HG02885 (cell line): ENCODE results near the gene TBC1D22A.
"Not testable (repeated sequence)": the region's sequence is repeated elsewhere in the genome, so short reads cannot be mapped to it uniquely, and the experiment has no call there.

ENCODE experiments used
- ATAC-seq: cut with Tn5 transposase; IDR thresholded peaks from one replicate; pipeline ENCODE4 v1.9.1; 2021; ENCODE audit warnings: mild to moderate bottlenecking; ENCODE audit not compliant: unreplicated experiment, poor library complexity

Gene TBC1D22A

DNA sequence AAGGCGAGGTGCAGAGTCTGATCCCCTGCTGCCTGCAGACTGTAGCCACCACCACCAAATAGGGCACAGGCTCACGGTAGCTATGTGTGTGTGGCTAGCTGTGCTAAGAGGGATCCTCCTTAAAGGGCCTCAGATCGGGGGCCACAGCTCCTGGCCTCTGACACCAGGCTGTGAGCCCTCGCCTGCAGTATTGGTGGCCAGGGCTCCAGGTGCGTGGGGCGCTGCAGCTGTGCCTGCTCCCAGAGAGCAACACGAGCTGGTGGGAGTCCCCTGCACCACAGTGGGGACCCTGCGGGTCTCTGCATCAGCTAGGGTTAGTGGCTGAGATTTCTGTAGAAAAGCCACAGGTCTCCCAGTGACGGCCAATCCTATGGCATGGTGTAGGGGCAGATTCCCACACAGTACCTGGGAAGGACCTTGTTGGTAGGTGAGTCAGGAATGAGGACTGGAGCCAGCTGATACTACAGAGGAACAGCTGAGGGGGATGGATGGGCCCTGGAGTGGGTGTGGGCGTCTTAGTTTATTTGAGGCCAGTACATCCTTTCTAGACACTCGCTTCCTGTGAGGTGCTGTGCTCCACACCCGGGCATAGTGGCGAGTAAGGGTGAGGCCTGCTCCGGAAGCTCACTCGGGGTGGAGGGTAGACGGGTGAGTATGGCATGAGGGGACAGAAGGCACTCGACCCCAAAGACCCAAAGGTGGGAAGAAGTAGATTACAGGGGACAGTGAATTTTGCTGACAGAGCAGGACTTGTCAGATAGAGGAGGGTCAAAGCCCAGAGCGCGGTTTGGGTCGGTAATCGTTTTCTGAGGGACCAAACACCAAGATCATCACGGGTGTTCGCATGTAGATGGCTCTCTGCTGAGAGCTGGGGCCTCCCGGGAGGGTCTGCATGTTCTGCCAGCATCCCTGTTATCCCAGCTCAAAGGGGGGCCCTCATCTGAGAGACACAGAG is 212.5 kb downstream of the TBC1D22A start:
- ATAC-seq, result no peak

DNA sequence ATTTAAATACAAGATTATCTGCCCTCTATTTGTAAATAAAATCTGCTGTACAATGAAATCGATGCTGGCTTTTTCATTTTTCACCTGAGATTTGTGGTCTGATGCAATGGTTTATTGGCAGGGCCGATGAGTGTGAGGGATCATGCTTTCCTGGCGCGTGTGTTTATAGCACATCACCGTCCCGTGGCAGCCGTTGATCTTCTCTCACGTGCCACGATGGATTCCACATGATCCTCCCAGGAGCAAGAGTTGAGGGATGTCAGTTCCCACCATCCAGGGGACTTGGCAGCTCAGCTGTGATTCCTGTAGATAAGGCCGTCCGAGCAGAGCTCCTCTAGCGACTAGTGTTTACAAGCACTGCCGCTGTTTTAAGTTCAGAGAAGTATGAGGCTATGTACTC is 213.7 kb downstream of the TBC1D22A start:
- no peak for ATAC-seq

DNA sequence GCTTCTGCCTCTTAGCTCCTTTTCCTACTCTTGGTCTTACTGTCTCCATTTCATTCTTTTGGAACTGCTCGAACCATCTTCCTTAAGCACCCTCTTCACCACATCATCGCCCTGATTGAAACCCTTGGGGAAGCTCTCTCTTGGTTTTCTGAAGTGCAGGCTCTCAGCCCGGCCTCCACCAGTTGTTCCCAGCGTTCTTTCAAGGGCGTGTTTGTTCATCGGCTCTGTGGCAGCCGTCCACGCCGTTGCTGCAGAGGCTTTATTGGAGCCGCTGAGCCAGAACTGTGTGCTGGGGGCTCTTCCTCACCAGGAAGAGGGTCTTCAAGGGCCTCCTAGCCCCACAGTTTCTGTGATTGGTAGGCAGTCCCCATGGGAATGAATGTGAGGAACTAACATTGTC is 214.1 kb downstream of the TBC1D22A start:
- no peak for ATAC-seq

DNA sequence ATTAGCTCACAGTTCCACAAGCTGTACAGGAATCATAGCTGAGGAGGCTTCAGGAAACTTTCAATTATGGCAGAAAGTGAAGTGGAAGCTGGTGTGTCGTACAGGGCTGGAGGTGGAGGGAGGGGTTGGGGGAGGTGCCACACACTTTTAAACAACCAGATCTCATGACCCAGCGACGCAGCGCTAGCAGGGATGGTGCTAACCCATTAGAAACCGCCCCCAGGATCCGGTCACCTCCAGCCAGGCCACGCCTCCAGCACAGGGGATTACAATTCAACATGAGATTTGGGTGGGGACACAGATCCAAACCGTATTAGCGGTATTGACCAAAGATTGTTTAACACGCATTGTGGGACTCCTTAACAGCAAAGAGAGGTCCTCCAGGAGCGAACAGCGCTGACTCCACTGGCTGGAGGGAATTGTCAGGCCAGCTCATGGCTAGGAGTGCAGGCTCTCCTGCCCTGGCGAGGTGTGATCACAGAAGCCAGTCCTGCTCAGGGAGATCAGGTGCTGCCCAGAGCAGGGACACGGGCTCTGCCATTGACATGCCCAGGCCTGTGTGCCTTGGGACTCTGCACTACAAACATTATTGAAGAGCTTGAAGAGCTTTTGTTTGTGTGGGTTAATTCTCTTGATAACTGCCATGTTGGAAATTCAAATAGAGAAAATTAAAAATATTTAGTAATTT is 215.3 kb downstream of the TBC1D22A start:
- ATAC-seq, result no peak

DNA sequence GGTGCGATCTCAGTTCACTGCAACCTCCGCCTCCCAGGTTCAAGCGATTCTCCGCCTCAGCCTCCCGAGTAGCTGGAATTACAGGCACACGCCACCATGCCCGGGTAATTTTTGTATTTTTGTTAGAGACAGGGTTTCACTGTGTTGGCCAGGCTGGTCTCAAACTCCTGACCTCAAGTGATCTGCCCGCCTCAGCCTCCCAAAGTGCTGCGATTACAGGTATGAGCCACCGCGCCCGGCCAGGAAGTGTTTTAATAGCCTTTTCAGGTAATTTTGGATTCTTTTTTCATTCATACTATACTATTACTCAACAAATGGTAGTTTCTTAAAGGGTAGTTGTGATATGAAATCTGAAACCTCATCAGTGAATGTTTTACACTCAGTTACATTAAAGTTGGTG is 216.2 kb downstream of the TBC1D22A start:
- ATAC-seq, result not testable (repeated sequence)

DNA sequence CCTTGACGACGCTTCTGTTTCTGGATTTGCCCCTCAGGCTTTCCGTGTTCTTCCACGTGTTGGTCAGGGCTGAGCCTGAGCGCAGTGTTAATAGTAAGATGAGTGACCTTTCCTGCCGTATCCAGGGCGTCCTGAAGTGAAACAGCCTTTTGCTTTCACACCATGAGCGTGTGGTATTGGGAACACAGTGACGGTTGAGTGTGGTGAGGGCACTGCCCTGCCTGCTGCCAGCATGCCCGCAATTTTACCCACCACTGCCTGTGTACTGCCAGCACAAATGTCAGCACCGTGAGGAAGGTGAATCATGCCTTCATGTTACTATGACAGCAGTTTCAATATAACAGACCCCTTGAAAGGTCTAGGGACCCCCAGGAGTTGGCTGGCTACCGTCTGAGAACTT is 217.1 kb downstream of the TBC1D22A start:
- no peak for ATAC-seq

DNA sequence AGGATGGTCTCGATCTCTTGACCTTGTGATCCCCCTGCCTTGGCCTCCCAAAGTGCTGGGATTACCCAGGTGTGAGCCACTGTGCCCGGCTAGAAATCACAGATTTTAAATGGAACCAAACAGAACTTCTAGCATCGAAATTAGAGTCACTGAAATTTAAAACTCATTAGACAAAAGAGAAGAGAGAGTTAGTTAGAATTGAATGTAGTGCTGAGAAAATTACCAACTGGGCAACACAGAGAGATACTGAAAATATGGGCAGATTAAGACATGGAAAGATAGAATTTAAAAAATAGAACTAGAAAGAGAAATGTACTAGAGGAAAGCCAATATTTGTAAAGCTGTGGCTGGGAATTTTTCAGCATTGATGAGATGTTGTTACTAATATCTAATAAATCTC is 217.9 kb downstream of the TBC1D22A start:
- no peak for ATAC-seq

DNA sequence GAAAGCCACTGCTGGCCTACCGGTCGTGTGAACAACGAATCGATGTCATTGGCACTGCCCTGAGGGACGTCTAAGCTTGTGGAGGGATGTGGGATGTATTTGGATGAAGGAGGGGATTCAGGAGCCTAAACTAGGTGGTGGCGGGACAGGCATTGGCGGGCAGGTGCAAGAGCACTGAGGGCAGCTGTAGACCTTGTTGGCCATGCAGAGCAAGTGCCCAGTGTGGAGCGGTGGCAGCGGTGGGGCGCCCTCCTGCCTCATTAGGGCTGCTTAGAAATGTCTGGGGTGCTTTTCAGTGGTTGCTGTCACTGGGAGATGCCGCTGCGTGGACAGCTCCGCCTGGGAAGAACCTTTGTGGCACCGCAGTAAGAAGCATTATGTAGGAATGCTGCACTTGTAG is 220.2 kb downstream of the TBC1D22A start:
- ATAC-seq, result no peak

DNA sequence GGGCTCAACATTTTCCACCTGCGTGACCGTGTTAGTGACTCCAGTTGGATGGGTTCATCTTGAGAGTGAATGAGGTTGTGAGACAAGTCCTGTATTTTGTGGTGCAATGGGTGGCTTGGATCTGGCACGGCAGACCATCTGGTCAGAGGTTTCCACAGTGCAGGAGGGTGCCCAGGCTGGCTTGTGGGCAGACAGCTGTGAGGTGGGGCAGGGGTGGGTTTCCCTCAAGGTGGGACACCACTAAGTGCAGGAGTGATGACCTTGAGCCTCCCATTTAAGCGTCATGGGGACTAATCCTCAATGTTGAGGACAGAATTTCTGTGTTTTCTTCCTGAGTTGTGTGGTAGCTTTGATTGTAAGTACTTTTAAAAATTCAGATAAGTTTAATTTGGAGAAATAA is 220.6 kb downstream of the TBC1D22A start:
- no peak for ATAC-seq

DNA sequence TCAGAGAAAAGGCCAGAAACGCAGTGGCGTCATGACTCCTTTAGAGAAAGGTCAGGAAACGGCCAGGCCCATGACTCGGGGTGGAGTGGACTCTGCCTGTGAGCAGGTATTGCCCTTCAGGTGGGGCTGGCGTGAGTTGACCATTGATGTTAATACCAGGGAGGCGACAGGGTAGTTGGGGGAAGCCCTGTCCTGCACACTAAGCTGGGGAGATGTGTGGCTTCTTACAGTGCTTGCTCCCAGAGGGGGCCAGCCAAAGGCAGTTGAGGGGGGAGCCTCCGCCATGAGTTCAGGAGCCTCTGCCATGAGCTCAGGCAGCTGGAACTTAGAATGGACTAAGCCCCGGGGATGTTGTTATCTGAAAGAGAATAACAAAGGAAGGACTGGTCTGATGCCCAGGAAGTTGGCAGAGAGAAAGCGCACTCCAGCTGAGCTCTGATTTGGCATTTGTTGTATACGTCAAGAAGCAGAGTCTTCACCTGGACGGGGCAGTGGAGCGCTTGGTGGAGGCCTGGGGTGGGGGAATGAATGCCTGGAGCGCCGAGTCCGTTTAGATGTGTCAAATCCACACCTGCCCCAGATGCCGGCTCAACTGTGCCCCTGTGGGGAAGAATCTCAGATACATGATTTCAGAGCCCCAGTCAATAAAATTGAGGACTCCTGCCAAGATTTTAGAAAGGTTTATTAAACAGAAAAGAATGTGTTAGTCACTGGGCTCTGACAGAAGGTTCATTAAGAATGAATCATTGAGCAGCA is 222.5 kb downstream of the TBC1D22A start:
- no peak for ATAC-seq

DNA sequence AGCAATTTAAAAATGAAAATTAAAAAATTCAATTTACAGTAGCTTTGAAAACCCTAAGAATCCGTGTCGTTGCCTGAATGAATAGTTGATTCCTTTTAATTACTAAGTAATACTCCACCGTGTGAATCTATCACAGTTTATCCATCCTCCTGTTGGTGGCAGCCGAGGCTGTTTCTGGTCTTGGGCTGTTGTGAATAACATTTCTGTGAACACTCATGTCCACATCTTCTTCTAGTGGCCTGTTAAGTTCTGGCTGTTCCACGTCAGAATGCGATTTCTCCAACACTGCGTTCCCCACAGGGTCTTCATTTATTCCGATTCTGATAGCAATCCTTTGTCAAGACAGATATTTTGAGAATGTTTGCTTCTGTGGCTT is 223.0 kb downstream of the TBC1D22A start:
- no peak for ATAC-seq

DNA sequence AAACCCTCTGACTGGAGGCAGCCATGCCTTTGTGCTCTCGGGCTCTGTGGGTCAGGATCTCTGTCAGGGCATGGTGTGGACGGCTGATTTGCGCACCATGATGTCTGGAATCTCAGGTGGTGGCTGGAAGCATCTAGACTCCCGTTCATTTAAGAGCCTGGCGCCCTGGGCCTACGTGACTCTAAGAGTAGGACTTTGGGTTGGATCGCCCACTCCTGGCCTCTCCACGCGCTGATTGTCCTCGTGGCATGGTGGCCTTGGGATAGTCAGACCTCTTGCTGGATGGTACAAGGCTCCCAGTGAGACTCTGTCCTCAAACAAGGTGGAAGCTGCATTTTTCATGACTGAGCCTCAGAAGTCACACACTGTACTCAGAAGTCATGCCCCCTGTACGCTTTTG is 224.3 kb downstream of the TBC1D22A start:
- no peak for ATAC-seq

DNA sequence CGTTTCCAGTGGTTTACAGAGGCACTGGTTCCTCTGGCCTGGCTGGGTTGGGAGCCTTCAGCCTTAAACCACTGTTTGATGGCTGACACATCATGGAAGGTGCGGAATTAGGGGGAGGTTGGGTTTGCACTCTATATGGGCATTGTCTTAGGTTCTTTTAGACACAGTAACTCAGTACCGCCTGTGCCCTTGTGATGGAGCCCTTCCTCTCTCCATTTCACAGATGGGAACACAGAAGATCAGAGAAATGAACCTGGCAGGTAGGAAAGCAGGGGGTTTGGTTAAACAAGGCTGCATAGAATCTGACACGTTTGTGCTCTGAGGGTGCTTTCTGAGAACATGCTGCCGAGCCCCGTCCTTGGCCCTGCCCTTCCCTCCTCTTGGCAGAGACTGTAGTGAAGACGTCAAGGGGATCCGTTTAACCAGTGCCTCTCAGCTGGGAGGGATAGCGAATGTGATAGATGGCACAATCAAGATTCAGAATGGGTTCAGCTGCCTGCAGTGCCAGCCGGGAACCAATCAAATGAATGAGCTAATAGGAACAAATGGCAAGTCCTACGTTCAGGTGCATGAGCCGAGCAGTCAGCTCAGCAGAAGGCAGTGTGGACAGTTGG is 228.6 kb downstream of the TBC1D22A start:
- no peak for ATAC-seq

DNA sequence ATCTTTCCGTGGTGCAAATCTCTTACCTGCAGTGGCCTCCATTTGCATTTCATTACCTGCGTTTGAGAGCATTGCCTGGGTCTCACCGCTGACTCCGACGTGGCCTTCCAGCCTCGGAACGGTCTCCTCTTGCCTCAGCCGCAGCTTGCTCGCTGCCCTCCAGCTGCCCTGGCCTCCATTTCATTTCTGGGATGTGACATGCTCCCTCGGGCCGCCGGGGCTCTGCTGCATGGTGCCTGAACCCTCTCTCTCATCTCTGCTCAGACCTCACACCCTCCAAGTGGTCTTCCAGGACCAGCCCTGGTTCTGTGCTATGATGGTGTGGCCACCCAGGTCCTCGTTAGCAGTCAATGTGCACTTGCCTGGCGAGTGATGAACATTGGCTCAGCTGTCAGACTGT is 229.2 kb downstream of the TBC1D22A start:
- ATAC-seq, result no peak

DNA sequence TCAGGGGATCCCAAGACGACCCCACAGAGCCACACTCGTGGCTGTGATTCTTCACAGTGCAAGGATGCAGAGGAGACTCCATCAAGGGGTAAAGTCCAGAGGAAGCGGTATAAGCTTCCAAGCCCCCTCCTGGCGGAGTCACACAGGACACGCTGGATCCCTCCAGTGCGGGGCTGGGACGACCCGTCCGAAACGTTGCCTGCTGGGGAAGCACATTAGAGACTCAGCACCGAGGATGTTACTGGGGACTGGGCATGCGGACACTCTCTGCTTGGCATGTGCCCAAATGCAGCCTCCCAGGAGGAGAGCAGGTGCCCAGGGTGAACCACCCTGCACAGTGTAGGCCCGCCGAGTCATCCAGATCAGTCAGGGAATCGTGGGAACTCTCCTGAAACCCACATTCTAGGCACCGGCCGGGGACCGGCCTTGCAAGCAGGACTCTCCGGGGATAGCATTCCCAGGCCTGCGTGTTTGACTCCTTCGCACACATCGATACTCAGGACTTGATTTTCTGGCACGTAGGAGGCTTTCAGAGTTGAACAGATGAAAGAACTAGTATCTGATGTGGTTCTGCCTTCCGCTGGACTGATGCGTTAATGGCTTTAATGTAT is 229.8 kb downstream of the TBC1D22A start:
- no peak for ATAC-seq

DNA sequence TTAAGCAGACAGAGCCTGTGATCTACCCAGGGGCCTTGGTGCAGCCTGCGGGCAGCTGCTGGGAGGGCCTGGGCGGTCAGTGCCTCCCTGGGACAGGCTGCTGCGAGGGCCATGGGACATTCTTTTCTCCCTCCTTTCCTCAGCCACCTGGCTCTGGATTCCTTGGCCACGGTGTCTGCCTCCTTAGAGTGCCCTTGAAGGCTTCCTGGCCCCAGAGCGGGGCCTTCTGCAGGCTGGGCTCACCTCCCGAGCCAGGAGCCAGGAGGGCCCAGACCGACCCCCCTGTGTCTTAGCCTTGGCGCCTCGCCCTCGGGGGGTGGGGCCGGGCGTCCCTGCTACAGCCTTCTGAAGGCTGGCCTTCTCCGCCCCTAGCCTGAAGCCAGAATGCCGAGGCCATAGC is 231.2 kb downstream of the TBC1D22A start:
- no peak for ATAC-seq

DNA sequence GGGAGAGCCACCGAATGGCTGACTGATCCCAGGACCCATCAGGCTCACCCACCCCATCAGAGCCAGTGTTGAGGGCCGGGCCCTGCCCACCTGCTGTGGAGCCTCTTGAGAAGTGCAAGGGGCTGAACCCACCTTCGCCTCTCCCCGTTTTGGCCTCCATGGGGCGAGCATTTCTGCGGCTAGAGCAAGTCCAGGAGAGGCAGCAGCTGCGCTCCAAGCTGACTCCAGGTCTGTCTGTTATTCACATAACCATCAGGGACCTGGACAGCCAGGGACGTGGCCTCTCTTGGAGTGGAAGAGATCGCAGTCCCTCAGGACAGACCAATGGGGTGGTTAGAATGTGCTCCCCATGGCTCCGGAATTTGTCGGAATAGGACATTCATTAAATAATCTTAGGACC is 231.8 kb downstream of the TBC1D22A start:
- no peak for ATAC-seq

DNA sequence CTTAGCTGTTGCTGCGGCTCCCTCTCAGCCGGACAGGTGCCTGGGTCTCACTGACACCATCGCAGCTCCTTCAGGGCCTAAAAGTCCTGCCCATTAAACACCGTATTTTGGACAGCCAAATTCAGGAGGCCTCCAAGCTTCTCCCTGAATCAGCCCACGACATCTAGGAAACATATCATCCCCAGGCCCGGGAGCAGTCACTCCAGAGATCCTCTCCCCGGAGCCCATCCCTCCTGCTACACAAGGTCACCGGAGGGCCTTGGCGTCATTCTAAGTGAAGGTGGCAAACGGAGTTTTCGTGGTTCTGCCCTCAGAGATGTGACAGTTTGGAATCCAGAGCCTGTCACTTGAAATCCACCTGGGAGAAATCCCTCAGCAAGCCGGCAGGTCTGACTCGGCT is 232.5 kb downstream of the TBC1D22A start:
- ATAC-seq, result no peak

DNA sequence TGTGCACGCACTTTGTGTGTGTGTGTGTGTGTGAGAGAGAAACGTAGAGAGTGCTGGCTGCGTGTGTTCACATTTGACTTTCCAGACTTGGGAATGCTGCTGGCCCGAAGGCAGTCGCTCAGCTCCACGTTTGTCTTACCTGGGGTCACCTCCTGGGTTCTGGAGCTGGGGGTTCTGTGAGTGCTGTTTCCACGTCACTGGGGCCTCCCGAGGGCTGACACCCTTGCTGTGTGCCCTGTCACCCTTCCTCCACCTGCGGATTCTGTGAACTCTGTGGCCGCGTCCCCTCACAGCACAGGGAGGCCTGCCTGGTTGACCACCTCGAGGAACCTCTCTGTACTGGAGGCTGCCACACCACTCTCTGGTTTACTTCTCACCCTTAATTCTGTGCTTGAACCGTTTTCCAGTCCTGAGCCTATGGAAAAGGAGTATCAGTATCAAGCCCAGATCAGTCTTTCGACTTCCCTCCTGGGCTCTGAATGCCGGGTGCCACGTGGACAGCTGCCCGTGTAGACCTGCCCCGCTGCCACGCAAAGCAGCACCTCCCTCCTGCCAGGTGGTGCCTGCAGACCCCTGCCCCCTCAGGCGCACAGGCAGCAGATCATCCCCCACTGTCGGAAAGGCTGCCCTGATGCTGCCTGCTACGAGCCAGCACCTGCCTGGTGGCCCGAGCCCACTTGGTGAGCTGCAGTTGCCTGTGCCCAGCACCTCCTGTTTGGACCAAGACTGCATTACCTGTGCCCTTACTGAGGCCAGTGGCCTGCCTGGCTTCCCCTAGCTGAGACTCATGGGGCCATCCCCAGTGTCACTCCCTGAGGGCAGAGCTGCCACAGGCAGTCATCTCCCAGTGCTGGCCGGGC is 233.3 kb downstream of the TBC1D22A start:
- ATAC-seq, result no peak
